Measurements from ENCODE around the gene GPR18. TPM values are rescaled to one million over a fixed set of nuclear protein-coding genes. Genes with fewer than 3 reads are reported as not detected.

The GPR18 gene
- total and polyA plus RNA-seq, 2 of the 13 experiments (the other 11 are each of a cell fraction or from before 2014, with no cell fraction given): not detected

- ATAC-seq (no peak), FAIRE-seq (no peak), DNase-seq (ENCODE audit: low spot score) (no peak)
- Histone ChIP-seq H3K36me3 (replicated peaks in 1 of 2; ENCODE audit: control insufficient read depth in 1 of 2, insufficient read depth in 2 of 2, low read length in 2 of 2) (peaks cover 6 to 16% of the 10 kb centered on the region in 2 experiments; a peak in 4 of 5 replicates), H3K9ac (ENCODE audit: insufficient read depth, low read depth, low read length) (no peak overlapping the region), H3K4me2 (ENCODE audit: low read depth, low read length) (no peak overlapping the region), H3K9me3 (ENCODE audit: low read length) (no peaks in the 10 kb centered on the region), H3K79me2 (ENCODE audit: insufficient read depth, low read length) (no peaks in the 10 kb centered on the region), H3K4me3 (replicated peaks in 1 of 3; ENCODE audit: insufficient read depth in 1 of 3, low read depth in 2 of 3, low read length in 3 of 3) (no peak overlapping the region), H3K27ac (ENCODE audit: extremely low read length, insufficient read depth, low read length) (no peak overlapping the region), H2AFZ (ENCODE audit: low read length) (no peak overlapping the region), H4K20me1 (ENCODE audit: insufficient read depth, low read length) (no peaks in the 10 kb centered on the region), H3K4me1 (ENCODE audit: insufficient read depth, low read length) (no peaks in the 10 kb centered on the region), H3K27me3 (ENCODE audit: control insufficient read depth in 1 of 2, insufficient read depth in 2 of 2, low read length in 2 of 2) (no peaks in the 10 kb centered on the region)
- intact Hi-C loops (cut with micrococcal nuclease; ENCODE audit: unreplicated experiment) (no loop called here), in situ Hi-C loops (cut with HindIII; ENCODE audit: extremely low pct_ligation_motif_present, low pct_unique_long_range_greater_than_20kb) (no loop called here)
- TF ChIP-seq UBTF (CRISPR knock-in tag; IDR thresholded peaks at IDR 0.05) (no peak), BHLHE40 (IDR thresholded peaks at IDR 0.05; ENCODE audit: low read length) (no peak), ZFP82 (CRISPR knock-in tag; IDR thresholded peaks at IDR 0.05; ENCODE audit: borderline replicate concordance) (no peak), JUN (CRISPR knock-in tag; IDR thresholded peaks at IDR 0.05) (no peak), ZFP36L2 (CRISPR knock-in tag; IDR thresholded peaks at IDR 0.05) (no peak), PCBP1 (IDR thresholded peaks at IDR 0.05; ENCODE audit: borderline replicate concordance, low read depth, low read length) (no peak), ZNF512 (CRISPR knock-in tag; IDR thresholded peaks at IDR 0.05) (no peak), THAP11 (CRISPR knock-in tag; IDR thresholded peaks at IDR 0.05) (no peak), ATF7-NPFF (CRISPR knock-in tag; IDR thresholded peaks at IDR 0.05; ENCODE audit: low read depth) (no peak)
- POLR2A ChIA-PET: interaction anchor here (1.5 kb wide), 1 partner anchor 51 kb away, joined by 8 read pairs; the partner anchor contains the start of gene UBAC2
- WGBS (ENCODE audit: low lambda C conversion rate): 98% methylated on average over 4 of the region's 4 CpGs
- CTCF ChIA-PET (ENCODE audit: low intra/inter-chr PET ratio, low total read pairs): no interaction called here
- BruUV-seq (replicated peaks): no TSS peak
Observed at GRCh38 chr13:99251921-99252320, 6.3 kb downstream of the GPR18 start.
